HG03066 (cell line): Measurements from ENCODE around the gene TRIM71.
"Not testable (repeated sequence)": the region's sequence is repeated elsewhere in the genome, so short reads cannot be mapped to it uniquely, and the experiment has no call there.

Experiments used
- ATAC-seq: cut with Tn5 transposase; IDR thresholded peaks from one replicate; pipeline ENCODE4 v1.9.1; 2021; ENCODE audit warnings: low read depth; ENCODE audit not compliant: unreplicated experiment

TRIM71 gene

GRCh38 chr3:32885283-32885901 lies 67.6 kb downstream of the TRIM71 start:
- ATAC-seq = no peak

GRCh38 chr3:32886296-32886695 lies 68.5 kb downstream of the TRIM71 start:
- no peak for ATAC-seq

GRCh38 chr3:32886911-32887310 lies 69.1 kb downstream of the TRIM71 start:
- no peak for ATAC-seq

- peak; percentile 95 for ATAC-seq
These were observed 70.9 kb downstream of the TRIM71 start for GRCh38 chr3:32888739-32889138.

GRCh38 chr3:32890420-32891276 lies 72.9 kb downstream of the TRIM71 start:
- ATAC-seq = no peak

- no peak for ATAC-seq
These were observed 73.6 kb downstream of the TRIM71 start for GRCh38 chr3:32891365-32891764.

GRCh38 chr3:32892625-32893598 lies 75.1 kb downstream of the TRIM71 start:
- no peak for ATAC-seq

GRCh38 chr3:32894977-32895376 lies 77.2 kb downstream of the TRIM71 start:
- ATAC-seq = no peak

GRCh38 chr3:32895701-32896100 lies 77.9 kb downstream of the TRIM71 start:
- no peak for ATAC-seq

GRCh38 chr3:32896143-32896542 lies 78.3 kb downstream of the TRIM71 start:
- no peak for ATAC-seq

GRCh38 chr3:32897001-32897601 lies 79.3 kb downstream of the TRIM71 start:
- no peak for ATAC-seq

GRCh38 chr3:32897981-32898623 lies 80.3 kb downstream of the TRIM71 start:
- ATAC-seq = no peak

- no peak for ATAC-seq
These were observed 81.5 kb downstream of the TRIM71 start for GRCh38 chr3:32899265-32899664.

GRCh38 chr3:32901005-32901932 lies 83.5 kb downstream of the TRIM71 start:
- ATAC-seq = no peak

- ATAC-seq = not testable (repeated sequence)
These were observed 85.1 kb downstream of the TRIM71 start for GRCh38 chr3:32902887-32903371.

- no peak for ATAC-seq
These were observed 86.2 kb downstream of the TRIM71 start for GRCh38 chr3:32903953-32904352.

GRCh38 chr3:32909999-32910398 lies 92.2 kb downstream of the TRIM71 start:
- ATAC-seq = no peak

- ATAC-seq = no peak
These were observed 93.2 kb downstream of the TRIM71 start for GRCh38 chr3:32910954-32911353.

GRCh38 chr3:32912046-32912445 lies 94.2 kb downstream of the TRIM71 start:
- no peak for ATAC-seq
